GM12801 (cell line): ENCODE results near the gene EPYC.

Experiments used
- TF ChIP-seq, protein P1 (sequence below): IDR thresholded peaks from one replicate; pipeline ENCODE4 v1.5.1; 2011; ENCODE audit warnings: control low read depth; ENCODE audit not compliant: insufficient read length; ENCODE audit errors: extremely low read depth

Gene EPYC

DNA sequence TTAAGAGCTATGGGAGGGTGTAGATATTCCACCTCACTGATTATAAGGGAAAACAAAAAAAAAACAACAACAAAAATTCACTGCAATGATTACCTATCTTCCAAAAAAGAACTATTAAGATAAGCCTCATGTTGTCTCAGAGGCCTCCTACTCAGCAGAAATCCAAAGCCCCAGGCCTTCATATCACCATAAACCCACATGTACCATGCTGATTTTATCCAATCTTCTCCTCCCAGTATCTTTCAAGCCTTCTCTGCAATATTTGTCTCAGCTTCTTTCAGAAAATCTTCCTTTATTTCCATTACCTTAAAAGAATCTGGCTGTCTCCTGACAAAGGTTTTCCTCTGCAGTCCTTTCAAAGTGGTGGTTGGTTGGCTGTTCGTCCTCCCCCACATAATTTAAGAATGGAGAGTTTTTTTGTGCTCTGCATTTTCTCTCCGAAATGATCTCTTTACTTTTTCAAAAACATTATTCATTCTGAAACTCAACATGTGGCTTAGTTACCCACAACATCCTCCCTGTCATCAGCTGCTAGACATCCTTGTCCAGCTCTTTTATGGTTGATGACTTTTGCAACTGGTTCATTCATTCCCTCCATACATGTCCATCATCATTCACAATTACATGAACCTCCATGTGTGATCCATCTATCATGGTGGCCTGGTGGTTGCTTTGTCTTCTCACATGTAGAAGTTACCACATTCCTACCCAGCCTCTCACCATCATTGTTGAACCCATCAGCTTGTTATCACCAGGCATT lies 2.9 kb upstream of the EPYC start:
- TF ChIP-seq, protein P1, sequence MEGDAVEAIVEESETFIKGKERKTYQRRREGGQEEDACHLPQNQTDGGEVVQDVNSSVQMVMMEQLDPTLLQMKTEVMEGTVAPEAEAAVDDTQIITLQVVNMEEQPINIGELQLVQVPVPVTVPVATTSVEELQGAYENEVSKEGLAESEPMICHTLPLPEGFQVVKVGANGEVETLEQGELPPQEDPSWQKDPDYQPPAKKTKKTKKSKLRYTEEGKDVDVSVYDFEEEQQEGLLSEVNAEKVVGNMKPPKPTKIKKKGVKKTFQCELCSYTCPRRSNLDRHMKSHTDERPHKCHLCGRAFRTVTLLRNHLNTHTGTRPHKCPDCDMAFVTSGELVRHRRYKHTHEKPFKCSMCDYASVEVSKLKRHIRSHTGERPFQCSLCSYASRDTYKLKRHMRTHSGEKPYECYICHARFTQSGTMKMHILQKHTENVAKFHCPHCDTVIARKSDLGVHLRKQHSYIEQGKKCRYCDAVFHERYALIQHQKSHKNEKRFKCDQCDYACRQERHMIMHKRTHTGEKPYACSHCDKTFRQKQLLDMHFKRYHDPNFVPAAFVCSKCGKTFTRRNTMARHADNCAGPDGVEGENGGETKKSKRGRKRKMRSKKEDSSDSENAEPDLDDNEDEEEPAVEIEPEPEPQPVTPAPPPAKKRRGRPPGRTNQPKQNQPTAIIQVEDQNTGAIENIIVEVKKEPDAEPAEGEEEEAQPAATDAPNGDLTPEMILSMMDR, result no peak

DNA sequence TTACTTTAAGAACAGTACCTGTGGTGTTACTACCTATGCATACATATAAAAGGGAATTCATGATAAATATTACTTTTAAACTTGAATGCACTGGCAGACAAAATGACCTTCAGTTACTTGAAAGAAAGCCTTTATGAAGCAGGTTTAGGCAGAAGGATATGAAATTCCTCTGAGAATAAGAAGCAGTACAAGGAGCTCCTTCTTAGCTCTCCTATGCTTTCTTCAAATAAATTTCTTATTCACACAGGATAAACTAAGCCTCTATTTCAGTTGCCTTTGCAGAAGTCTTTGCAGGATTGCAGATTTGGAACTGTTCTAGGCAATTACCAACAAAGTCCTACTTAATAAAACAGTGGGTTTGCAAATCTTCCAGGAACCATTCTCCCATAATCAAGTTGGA lies 1.0 kb downstream of the EPYC start:
- TF ChIP-seq, protein P1, result no peak

DNA sequence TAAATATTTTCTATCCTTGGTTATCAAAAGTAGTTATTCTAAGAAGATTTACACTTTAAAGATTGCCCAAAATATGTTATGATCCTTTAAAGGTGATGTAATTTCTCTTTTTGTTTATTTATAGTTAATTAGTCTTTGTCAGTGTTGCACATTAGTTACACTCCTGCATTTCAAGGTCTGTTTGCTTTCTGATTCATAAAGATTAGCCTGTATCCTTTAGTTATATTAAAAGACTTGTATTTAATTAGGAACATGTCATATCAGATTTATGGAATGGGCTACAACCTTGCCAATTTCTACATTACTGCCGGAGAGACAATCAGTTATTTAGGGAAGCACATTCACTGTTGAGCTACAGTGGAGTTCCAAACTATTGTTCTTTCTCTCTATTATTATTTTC lies 3.5 kb downstream of the EPYC start:
- TF ChIP-seq, protein P1, result no peak

DNA sequence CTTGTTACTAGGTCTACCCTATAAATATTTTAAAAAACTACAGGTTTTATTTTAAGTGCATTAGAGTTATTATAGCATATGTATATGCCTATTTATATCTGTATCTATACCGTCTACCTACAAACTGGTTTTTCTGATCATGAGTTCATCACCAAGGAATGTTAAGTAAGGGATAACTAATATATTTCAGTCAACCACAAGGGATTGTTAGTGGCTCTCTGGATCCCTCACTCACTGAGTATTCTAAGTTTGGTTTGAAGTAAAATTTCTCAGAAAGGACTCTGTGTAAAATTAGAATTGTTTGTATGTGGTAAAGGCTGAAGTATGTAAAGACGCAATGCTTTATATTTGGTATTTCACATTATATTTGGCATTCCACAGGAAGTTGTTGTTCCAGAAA lies 4.8 kb downstream of the EPYC start:
- TF ChIP-seq, protein P1, result no peak

DNA sequence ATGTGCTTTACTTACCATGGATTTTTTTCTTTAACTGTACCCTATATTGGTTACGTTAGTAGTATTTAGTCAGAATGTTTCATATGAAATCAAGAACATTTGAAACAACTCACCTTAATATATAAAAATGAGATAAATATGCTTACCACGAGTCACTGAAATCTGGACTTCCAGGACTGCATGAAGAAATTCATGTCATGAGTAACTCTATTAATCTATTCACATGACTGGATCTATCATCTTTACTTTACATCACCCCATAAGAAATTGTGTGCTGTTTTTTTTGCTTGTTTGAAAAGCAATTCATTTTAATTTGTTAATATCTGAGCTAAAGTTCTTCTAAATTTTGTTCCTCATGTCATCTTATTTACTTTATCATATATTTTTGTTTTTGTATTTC lies 5.2 kb downstream of the EPYC start:
- TF ChIP-seq, protein P1, result no peak

DNA sequence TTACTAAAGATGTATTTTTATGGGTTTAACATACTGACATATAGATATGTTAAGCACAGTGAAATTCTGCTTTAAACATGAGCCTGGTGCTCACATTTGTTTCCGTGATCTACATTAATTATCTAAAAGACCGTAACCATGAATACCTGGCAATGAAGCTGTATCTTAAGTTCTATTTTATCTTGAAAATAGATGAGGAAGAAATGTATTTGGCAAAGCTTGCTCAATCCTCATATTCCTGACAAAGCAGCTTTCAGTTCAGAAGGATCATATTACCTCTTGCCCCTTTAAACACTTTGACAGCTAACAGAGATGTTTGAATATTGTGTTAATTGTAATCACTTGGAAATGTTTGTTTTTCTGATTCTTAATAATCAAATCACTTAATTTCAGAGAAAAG lies 9.8 kb downstream of the EPYC start:
- TF ChIP-seq, protein P1, result no peak

DNA sequence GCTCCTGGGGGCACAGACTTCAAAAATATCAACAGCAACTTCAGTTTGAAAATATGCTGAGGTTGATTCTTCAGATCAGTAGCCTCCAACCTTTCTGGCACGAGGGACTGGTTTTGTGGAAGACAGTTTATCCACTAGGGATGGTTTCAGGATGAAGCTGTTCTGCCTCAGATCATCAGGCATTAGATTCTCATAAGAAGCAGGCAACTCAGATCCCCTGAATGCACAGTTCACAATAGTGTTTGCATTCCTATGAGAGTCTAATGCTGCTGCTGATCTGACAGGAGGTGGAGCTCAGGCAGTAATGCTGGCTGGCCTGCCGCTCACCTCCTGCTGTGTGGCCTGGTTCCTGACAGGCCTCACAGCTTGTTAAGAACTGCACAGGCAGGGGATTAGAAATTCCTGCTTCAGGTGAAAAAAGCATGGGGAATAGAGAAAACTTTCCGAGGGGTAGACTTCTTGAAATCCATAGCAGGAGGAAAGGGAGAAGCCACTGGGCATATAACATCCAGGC lies 12.8 kb downstream of the EPYC start:
- TF ChIP-seq, protein P1, result no peak
